Measurements from ENCODE around the gene HAP1.

- TF ChIP-seq, protein P1, sequence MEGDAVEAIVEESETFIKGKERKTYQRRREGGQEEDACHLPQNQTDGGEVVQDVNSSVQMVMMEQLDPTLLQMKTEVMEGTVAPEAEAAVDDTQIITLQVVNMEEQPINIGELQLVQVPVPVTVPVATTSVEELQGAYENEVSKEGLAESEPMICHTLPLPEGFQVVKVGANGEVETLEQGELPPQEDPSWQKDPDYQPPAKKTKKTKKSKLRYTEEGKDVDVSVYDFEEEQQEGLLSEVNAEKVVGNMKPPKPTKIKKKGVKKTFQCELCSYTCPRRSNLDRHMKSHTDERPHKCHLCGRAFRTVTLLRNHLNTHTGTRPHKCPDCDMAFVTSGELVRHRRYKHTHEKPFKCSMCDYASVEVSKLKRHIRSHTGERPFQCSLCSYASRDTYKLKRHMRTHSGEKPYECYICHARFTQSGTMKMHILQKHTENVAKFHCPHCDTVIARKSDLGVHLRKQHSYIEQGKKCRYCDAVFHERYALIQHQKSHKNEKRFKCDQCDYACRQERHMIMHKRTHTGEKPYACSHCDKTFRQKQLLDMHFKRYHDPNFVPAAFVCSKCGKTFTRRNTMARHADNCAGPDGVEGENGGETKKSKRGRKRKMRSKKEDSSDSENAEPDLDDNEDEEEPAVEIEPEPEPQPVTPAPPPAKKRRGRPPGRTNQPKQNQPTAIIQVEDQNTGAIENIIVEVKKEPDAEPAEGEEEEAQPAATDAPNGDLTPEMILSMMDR (conservative IDR thresholded peaks at IDR 0.05 in 1 of 2, IDR thresholded peaks at IDR 0.05 in 1 of 2; ENCODE audit: low read depth in 1 of 2, low read length in 2 of 2) = no peak
- no peak for TF ChIP-seq EZH2 (IDR thresholded peaks at IDR 0.05; ENCODE audit: low read length, missing control alignments)
Observed at GRCh38 chr17:41782142-41782541, 47.7 kb upstream of the HAP1 start.

Measured in fibroblast of lung (primary cell).